ENCODE measurements around the gene ONECUT3. TPM values are rescaled to one million over a fixed set of nuclear protein-coding genes. Genes with fewer than 3 reads are reported as not detected.
A peak's percentile ranks its signal among the peaks of the same experiment; 100 is the strongest.
"Not testable (repeated sequence)": the region's sequence is repeated elsewhere in the genome, so short reads cannot be mapped to it uniquely, and the experiment has no call there.

Gene ONECUT3
- total RNA-seq, 1 donor from 2014 or later, result 0.09 TPM

DNA sequence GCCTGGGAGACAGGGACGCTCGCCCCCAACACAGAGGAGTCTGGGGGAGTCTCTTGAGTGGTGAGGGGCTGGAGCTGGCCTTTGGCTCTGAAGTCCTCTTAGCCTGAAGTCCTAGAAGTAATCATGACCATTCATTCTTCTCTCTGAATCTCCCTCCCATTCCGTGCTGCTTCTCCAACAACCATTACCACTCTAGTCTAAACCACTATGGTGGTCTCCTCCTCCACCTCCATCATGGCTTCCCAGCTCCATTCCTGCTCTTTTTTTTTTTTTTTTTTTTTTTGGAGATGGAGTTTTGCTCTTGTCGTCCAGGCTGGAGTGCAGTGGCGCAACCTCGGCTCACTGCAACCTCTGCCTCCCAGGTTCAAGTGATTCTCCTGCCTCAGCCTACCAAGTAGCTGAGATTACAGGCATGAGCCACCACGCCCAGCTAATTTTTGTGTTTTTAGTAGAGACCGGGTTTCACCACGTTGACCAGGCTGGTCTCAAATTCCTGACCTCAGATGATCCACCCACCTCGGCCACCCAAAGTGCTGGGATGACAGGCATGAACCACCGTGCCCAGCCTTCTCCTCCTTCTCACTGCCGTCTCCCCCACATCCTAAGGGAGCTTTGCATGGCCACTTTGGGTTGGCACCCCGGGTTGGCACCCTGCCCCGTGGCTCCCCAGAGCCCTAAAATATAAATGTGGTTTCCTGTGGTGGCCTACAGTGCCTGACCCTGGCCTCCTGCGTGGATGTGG is 7.7 kb downstream of the ONECUT3 start:
- not testable (repeated sequence) for DNase-seq (ENCODE audit: low spot score); H3F3A ChIP-seq (ENCODE audit: low read depth); H3K79me2 ChIP-seq (ENCODE audit: low read depth); H3K36me3 ChIP-seq; H3K9me3 ChIP-seq (ENCODE audit: low read depth); H3K4me3 ChIP-seq; H3K4me2 ChIP-seq; H3K36me3 Mint-ChIP-seq; H3K4me1 ChIP-seq; H3K4me1 Mint-ChIP-seq; H3K27ac Mint-ChIP-seq; H3K9ac ChIP-seq; H2AFZ ChIP-seq (replicated peaks); H3K9me3 Mint-ChIP-seq; H3K27ac ChIP-seq
- peaks cover 63% of the 10 kb centered on the region for H4K20me1 ChIP-seq (ENCODE audit: low read depth)
- peaks cover 100% of the 10 kb centered on the region for H3K27me3 ChIP-seq
- peaks cover 79% of the 10 kb centered on the region for H3K27me3 Mint-ChIP-seq (ENCODE audit: insufficient read depth, low read depth)
- TF ChIP-seq EZH2 (IDR thresholded peaks at IDR 0.05) (peak; percentile 52), EZH2phosphoT487 (IDR thresholded peaks at IDR 0.05) (peak; percentile 75)
- H3K4me3 Mint-ChIP-seq, result peak overlapping the region; percentile 46

- H3K36me3 Mint-ChIP-seq, result no peaks in the 10 kb centered on the region
- peaks cover 9% of the 10 kb centered on the region for H3K4me1 Mint-ChIP-seq
- H3K27me3 ChIP-seq, result peaks cover 100% of the 10 kb centered on the region
- H3K36me3 ChIP-seq, result no peaks in the 10 kb centered on the region
- H3K27me3 Mint-ChIP-seq (ENCODE audit: insufficient read depth, low read depth), result peaks cover 74% of the 10 kb centered on the region
- peaks cover 61% of the 10 kb centered on the region for H4K20me1 ChIP-seq (ENCODE audit: low read depth)
- DNase-seq (ENCODE audit: low spot score), result no peak
- no peaks in the 10 kb centered on the region for H3K4me1 ChIP-seq
- no peaks in the 10 kb centered on the region for H3K9me3 Mint-ChIP-seq
- H2AFZ ChIP-seq (replicated peaks), result no peak overlapping the region
- no peak overlapping the region for H3K9ac ChIP-seq
- TF ChIP-seq EZH2phosphoT487 (IDR thresholded peaks at IDR 0.05) (peak; percentile 64), EZH2 (IDR thresholded peaks at IDR 0.05) (peak; percentile 19)
- TF ChIP-seq, protein P1, sequence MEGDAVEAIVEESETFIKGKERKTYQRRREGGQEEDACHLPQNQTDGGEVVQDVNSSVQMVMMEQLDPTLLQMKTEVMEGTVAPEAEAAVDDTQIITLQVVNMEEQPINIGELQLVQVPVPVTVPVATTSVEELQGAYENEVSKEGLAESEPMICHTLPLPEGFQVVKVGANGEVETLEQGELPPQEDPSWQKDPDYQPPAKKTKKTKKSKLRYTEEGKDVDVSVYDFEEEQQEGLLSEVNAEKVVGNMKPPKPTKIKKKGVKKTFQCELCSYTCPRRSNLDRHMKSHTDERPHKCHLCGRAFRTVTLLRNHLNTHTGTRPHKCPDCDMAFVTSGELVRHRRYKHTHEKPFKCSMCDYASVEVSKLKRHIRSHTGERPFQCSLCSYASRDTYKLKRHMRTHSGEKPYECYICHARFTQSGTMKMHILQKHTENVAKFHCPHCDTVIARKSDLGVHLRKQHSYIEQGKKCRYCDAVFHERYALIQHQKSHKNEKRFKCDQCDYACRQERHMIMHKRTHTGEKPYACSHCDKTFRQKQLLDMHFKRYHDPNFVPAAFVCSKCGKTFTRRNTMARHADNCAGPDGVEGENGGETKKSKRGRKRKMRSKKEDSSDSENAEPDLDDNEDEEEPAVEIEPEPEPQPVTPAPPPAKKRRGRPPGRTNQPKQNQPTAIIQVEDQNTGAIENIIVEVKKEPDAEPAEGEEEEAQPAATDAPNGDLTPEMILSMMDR (IDR thresholded peaks at IDR 0.05), result no peak
- H3K9me3 ChIP-seq (ENCODE audit: low read depth), result no peaks in the 10 kb centered on the region
- no peak overlapping the region for H3K4me3 Mint-ChIP-seq
- H3K4me3 ChIP-seq, result no peak overlapping the region
- no peak overlapping the region for H3K4me2 ChIP-seq
- peaks cover 8% of the 10 kb centered on the region for H3F3A ChIP-seq (ENCODE audit: low read depth)
- no peaks in the 10 kb centered on the region for H3K79me2 ChIP-seq (ENCODE audit: low read depth)
- no peak overlapping the region for H3K27ac Mint-ChIP-seq
- H3K27ac ChIP-seq, result no peak overlapping the region
These were observed 8.4 kb downstream of the ONECUT3 start for GRCh38 chr19:1761528-1762242.

DNA sequence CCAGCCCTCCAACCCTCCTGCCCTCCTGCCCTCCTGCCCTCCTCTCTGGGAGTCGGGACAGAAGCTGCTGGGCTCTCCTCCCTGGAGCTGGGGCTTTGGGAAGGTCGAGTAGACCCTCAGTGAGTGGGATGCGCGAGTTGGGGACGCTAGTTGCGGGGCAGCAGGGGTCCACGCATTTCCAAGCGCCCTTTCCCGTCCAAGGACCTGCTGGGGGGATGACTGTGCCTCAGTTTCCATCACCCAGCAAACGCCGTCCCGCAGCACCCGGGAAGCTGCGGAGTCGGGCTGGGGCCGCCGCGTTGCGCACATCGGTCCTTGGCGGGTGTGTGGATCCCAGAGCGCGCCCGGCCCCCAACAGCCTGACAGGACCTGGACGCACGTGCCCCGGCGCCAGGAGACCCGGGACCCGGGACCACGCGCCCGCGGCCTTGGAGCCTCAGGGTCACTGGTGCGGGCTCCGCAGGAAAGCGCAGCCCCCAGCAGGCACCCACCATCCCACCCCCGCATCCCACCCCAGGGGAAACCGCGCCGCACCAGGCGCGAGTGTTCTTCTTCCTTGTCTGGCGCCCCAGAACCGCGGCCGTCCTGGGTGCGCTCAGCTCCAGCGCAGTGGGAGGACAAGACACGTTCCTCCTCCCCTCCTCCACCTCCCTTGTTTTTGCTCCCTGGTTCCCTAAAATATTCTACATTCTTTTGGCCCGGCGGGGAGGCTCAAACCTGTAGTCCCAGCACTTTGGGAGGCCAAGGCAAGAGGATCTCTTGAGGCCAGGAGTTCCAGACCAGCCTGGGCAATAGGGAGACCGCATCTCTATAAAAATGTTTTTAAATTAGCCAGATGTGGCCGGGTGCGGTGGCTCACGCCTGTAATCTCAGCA is 9.2 kb downstream of the ONECUT3 start:
- Mint-ChIP-seq H3K27me3 (ENCODE audit: insufficient read depth, low read depth) (peaks cover 71% of the 10 kb centered on the region), H3K36me3 (no peaks in the 10 kb centered on the region), H3K4me3 (no peak overlapping the region), H3K4me1 (peaks cover 7% of the 10 kb centered on the region), H3K27ac (no peak overlapping the region), H3K9me3 (no peaks in the 10 kb centered on the region)
- no peak for DNase-seq (ENCODE audit: low spot score)
- Histone ChIP-seq H3K36me3 (no peaks in the 10 kb centered on the region), H3K79me2 (ENCODE audit: low read depth) (no peaks in the 10 kb centered on the region), H3K4me3 (no peak overlapping the region), H3K9me3 (ENCODE audit: low read depth) (no peaks in the 10 kb centered on the region), H4K20me1 (ENCODE audit: low read depth) (peaks cover 59% of the 10 kb centered on the region), H3F3A (ENCODE audit: low read depth) (peaks cover under 1% of the 10 kb centered on the region), H3K9ac (no peak overlapping the region), H3K4me1 (no peaks in the 10 kb centered on the region), H3K27ac (no peak overlapping the region), H3K4me2 (no peak overlapping the region), H3K27me3 (peaks cover 100% of the 10 kb centered on the region), H2AFZ (replicated peaks) (no peak overlapping the region)
- TF ChIP-seq, protein P1 (IDR thresholded peaks at IDR 0.05), result no peak
- TF ChIP-seq EZH2 (IDR thresholded peaks at IDR 0.05) (peak; percentile 96), EZH2phosphoT487 (IDR thresholded peaks at IDR 0.05) (peak; percentile 91)
